ENCODE results near the gene UBE2D1.

GRCh38 chr10:58412502-58412961, 77.7 kb downstream of the UBE2D1 start:
- TF ChIP-seq CTCF (IDR thresholded peaks at IDR 0.05; ENCODE audit: extremely low read depth in 1 of 2, insufficient read depth in 1 of 2, low read depth in 1 of 2, low read length in 2 of 2): no peak
- no peak for TF ChIP-seq EZH2 (IDR thresholded peaks at IDR 0.05; ENCODE audit: borderline replicate concordance, low read depth, low read length, severe bottlenecking)
- no peak for TF ChIP-seq POLR2A (IDR thresholded peaks at IDR 0.05; ENCODE audit: low read depth, low read length)
- TF ChIP-seq, protein P1, sequence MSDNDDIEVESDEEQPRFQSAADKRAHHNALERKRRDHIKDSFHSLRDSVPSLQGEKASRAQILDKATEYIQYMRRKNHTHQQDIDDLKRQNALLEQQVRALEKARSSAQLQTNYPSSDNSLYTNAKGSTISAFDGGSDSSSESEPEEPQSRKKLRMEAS (IDR thresholded peaks at IDR 0.05; ENCODE audit: insufficient read depth, insufficient read length): no peak
- TF ChIP-seq MYC (IDR thresholded peaks at IDR 0.05; ENCODE audit: low read depth, low read length): no peak
- TF ChIP-seq POLR2AphosphoS5 (IDR thresholded peaks at IDR 0.05; ENCODE audit: insufficient read depth, low read depth, low read length): no peak
